HUES6 (cell line): ENCODE results near the gene PHACTR1.

ENCODE experiments used
- H3K27ac ChIP-seq: 2 replicates; pipeline ENCODE4 v1.7.0; 2013; ENCODE audit warnings: low read depth, mild to moderate bottlenecking, low read length, inconsistent platforms
- H3K27me3 ChIP-seq: 2 replicates; pipeline ENCODE4 v1.6.1; 2013; ENCODE audit warnings: low read length; ENCODE audit not compliant: control insufficient read depth, insufficient read depth
- H3K36me3 ChIP-seq: 2 replicates; pipeline ENCODE4 v1.6.1; 2013; ENCODE audit warnings: low read length; ENCODE audit not compliant: control insufficient read depth, insufficient read depth
- H3K4me1 ChIP-seq: 2 replicates; pipeline ENCODE4 v1.6.1; 2013; ENCODE audit warnings: low read length; ENCODE audit not compliant: control insufficient read depth, insufficient read depth
- H3K4me3 ChIP-seq: 2 replicates; pipeline ENCODE4 v1.5.1; 2013; ENCODE audit warnings: low read depth, low read length
- H3K9ac ChIP-seq: one replicate; pipeline ENCODE4 v1.6.1; 2013; ENCODE audit warnings: mild to moderate bottlenecking, low read length
- H3K9me3 ChIP-seq: 2 replicates; pipeline ENCODE4 v1.6.1; 2013; ENCODE audit warnings: low read depth, low read length; ENCODE audit not compliant: control insufficient read depth, insufficient read depth

PHACTR1 gene

GRCh38 chr6:13216236-13217014 is 499.9 kb downstream of the PHACTR1 start:
- Histone ChIP-seq H3K9me3 (no peaks in the 10 kb centered on the region), H3K9ac (no peak overlapping the region), H3K4me3 (no peak overlapping the region), H3K36me3 (no peaks in the 10 kb centered on the region), H3K4me1 (no peaks in the 10 kb centered on the region), H3K27me3 (no peaks in the 10 kb centered on the region), H3K27ac (no peak overlapping the region)

- Histone ChIP-seq H3K4me3 (no peak overlapping the region), H3K27ac (no peak overlapping the region), H3K27me3 (no peaks in the 10 kb centered on the region), H3K9me3 (no peaks in the 10 kb centered on the region), H3K9ac (no peak overlapping the region), H3K36me3 (no peaks in the 10 kb centered on the region), H3K4me1 (no peaks in the 10 kb centered on the region)
These were observed 500.8 kb downstream of the PHACTR1 start for GRCh38 chr6:13217206-13217905.

- Histone ChIP-seq H3K36me3 (no peaks in the 10 kb centered on the region), H3K9me3 (no peaks in the 10 kb centered on the region), H3K9ac (no peak overlapping the region), H3K4me3 (no peak overlapping the region), H3K27me3 (no peaks in the 10 kb centered on the region), H3K27ac (no peak overlapping the region), H3K4me1 (no peaks in the 10 kb centered on the region)
These were observed 503.7 kb downstream of the PHACTR1 start for GRCh38 chr6:13220266-13220665.

- Histone ChIP-seq H3K27ac (no peak overlapping the region), H3K36me3 (no peaks in the 10 kb centered on the region), H3K9me3 (no peaks in the 10 kb centered on the region), H3K27me3 (no peaks in the 10 kb centered on the region), H3K9ac (no peak overlapping the region), H3K4me1 (no peaks in the 10 kb centered on the region), H3K4me3 (no peak overlapping the region)
These were observed 505.5 kb downstream of the PHACTR1 start for GRCh38 chr6:13222048-13222447.

- no peak overlapping the region for H3K9ac ChIP-seq
- no peaks in the 10 kb centered on the region for H3K9me3 ChIP-seq
- no peak overlapping the region for H3K27ac ChIP-seq
- no peaks in the 10 kb centered on the region for H3K27me3 ChIP-seq
- H3K4me1 ChIP-seq: peaks cover 5% of the 10 kb centered on the region; the same call in 1 of the 2 replicates
- H3K36me3 ChIP-seq: no peaks in the 10 kb centered on the region
- H3K4me3 ChIP-seq: no peak overlapping the region
These were observed 509.5 kb downstream of the PHACTR1 start for GRCh38 chr6:13226071-13226470.

- no peaks in the 10 kb centered on the region for H3K27me3 ChIP-seq
- H3K4me3 ChIP-seq: no peak overlapping the region
- peaks cover 5% of the 10 kb centered on the region; the same call in 1 of the 2 replicates for H3K4me1 ChIP-seq
- no peaks in the 10 kb centered on the region for H3K36me3 ChIP-seq
- H3K9me3 ChIP-seq: no peaks in the 10 kb centered on the region
- no peak overlapping the region for H3K27ac ChIP-seq
- H3K9ac ChIP-seq: no peak overlapping the region
These were observed 512.0 kb downstream of the PHACTR1 start for GRCh38 chr6:13228264-13229204.

GRCh38 chr6:13229205-13230085 is 512.9 kb downstream of the PHACTR1 start:
- H3K36me3 ChIP-seq: no peaks in the 10 kb centered on the region
- H3K9me3 ChIP-seq: no peaks in the 10 kb centered on the region
- no peak overlapping the region for H3K27ac ChIP-seq
- H3K9ac ChIP-seq: no peak overlapping the region
- no peaks in the 10 kb centered on the region for H3K27me3 ChIP-seq
- no peak overlapping the region for H3K4me3 ChIP-seq
- H3K4me1 ChIP-seq: peaks cover 5% of the 10 kb centered on the region; the same call in 1 of the 2 replicates

- Histone ChIP-seq H3K4me1 (peaks cover 5% of the 10 kb centered on the region; the same call in 1 of the 2 replicates), H3K4me3 (no peak overlapping the region), H3K9me3 (no peaks in the 10 kb centered on the region), H3K9ac (no peak overlapping the region), H3K27ac (no peak overlapping the region), H3K36me3 (no peaks in the 10 kb centered on the region), H3K27me3 (no peaks in the 10 kb centered on the region)
These were observed 516.5 kb downstream of the PHACTR1 start for GRCh38 chr6:13233106-13233505.

GRCh38 chr6:13234130-13234529 is 517.6 kb downstream of the PHACTR1 start:
- no peaks in the 10 kb centered on the region for H3K27me3 ChIP-seq
- no peak overlapping the region for H3K4me3 ChIP-seq
- H3K9ac ChIP-seq: no peak overlapping the region
- H3K4me1 ChIP-seq: peaks cover 5% of the 10 kb centered on the region; the same call in 1 of the 2 replicates
- no peaks in the 10 kb centered on the region for H3K36me3 ChIP-seq
- no peak overlapping the region for H3K27ac ChIP-seq
- no peaks in the 10 kb centered on the region for H3K9me3 ChIP-seq

GRCh38 chr6:13235339-13235738 is 518.8 kb downstream of the PHACTR1 start:
- no peaks in the 10 kb centered on the region for H3K36me3 ChIP-seq
- no peaks in the 10 kb centered on the region for H3K9me3 ChIP-seq
- no peak overlapping the region for H3K27ac ChIP-seq
- H3K9ac ChIP-seq: no peak overlapping the region
- H3K4me1 ChIP-seq: no peaks in the 10 kb centered on the region
- no peaks in the 10 kb centered on the region for H3K27me3 ChIP-seq
- no peak overlapping the region for H3K4me3 ChIP-seq
